H1 (cell line): ENCODE data around the gene CLIP3. TPM values are rescaled to one million over a fixed set of nuclear protein-coding genes. Genes with fewer than 3 reads are reported as not detected.

Source experiments
- CTCF ChIA-PET: fragments of 300-600 bp; sonication (Branson Sonifier 250); formaldehyde crosslinking; loops from one replicate; lab custom pipeline; 2021; ENCODE audit not compliant: partially characterized antibody; lab: Charles Lee
- POLR2A ChIA-PET: fragments of 300-600 bp; sonication (Branson Sonifier 250); formaldehyde crosslinking; loops from one replicate; lab custom pipeline; 2021; ENCODE audit warnings: inconsistent platforms; ENCODE audit not compliant: partially characterized antibody; lab: Charles Lee
- DNase-seq, 2 experiments: peaks; one replicate each; pipeline versions ENCODE4 v3.0.0 to v3.0.0-alpha.2; 2010 to 2022; ENCODE audit warnings: low spot score in 2 of 2, low read depth in 1 of 2, mixed read lengths in 1 of 2
- FAIRE-seq: peaks from 2 replicates; lab custom pipeline; 2011; peaks lifted over from hg19 to GRCh38; lab: Jason Lieb, UNC
- H2AFZ ChIP-seq: 2 replicates; pipeline ENCODE4 v1.8.1; 2012; ENCODE audit warnings: low read length, inconsistent platforms
- H2AK5ac ChIP-seq: 2 replicates; pipeline ENCODE4 v1.6.1; 2013; ENCODE audit warnings: low read depth, low read length
- H2BK120ac ChIP-seq: replicated peaks from 2 replicates; pipeline ENCODE3; 2013; ENCODE audit warnings: low read depth, low read length, inconsistent platforms
- H2BK12ac ChIP-seq: 2 replicates; pipeline ENCODE4 v1.6.1; 2013; ENCODE audit warnings: low read depth, low read length
- H2BK15ac ChIP-seq: 2 replicates; pipeline ENCODE4 v1.6.1; 2013; ENCODE audit warnings: low read length
- H2BK20ac ChIP-seq: 2 replicates; pipeline ENCODE4 v1.6.1; 2013; ENCODE audit warnings: low read length
- H2BK5ac ChIP-seq: 2 replicates; pipeline ENCODE4 v1.6.1; 2013; ENCODE audit warnings: low read depth, low read length
- H3K14ac ChIP-seq: 2 replicates; pipeline ENCODE4 v1.6.1; 2013; ENCODE audit warnings: inconsistent platforms; ENCODE audit not compliant: insufficient read length
- H3K18ac ChIP-seq: 2 replicates; pipeline ENCODE4 v1.6.1; 2013; ENCODE audit warnings: low read length; ENCODE audit errors: extremely low read depth
- H3K23ac ChIP-seq: 2 replicates; pipeline ENCODE4 v1.6.1; 2013; ENCODE audit warnings: inconsistent platforms; ENCODE audit not compliant: insufficient read length
- H3K23me2 ChIP-seq: 2 replicates; pipeline ENCODE4 v1.6.1; 2013; ENCODE audit warnings: low read depth, low read length
- H3K27ac ChIP-seq: 2 replicates; pipeline ENCODE4 v1.6.1; 2011; ENCODE audit warnings: low read depth, low read length, inconsistent platforms
- H3K27me3 ChIP-seq, 4 experiments: replicated peaks in 1 of 4; 1 replicate in 1 of 4; 2 replicates in 3 of 4; pipeline versions ENCODE4 v1.6.1 to v1.8.1; 2011 to 2013; ENCODE audit warnings: low read length in 3 of 4, mild to moderate bottlenecking in 3 of 4, inconsistent platforms in 2 of 4, mixed read lengths in 2 of 4, moderate library complexity in 1 of 4; ENCODE audit not compliant: control insufficient read depth in 3 of 4, insufficient read depth in 3 of 4; ENCODE audit errors: extremely low read depth in 1 of 4
- H3K36me3 ChIP-seq, 4 experiments: 2 replicates each; pipeline versions ENCODE4 v1.6.1 to v1.8.1; 2011 to 2013; ENCODE audit warnings: mild to moderate bottlenecking in 4 of 4, low read length in 3 of 4, moderate library complexity in 2 of 4, control low read depth in 1 of 4, inconsistent platforms in 1 of 4; ENCODE audit not compliant: insufficient read depth in 4 of 4, control insufficient read depth in 2 of 4
- H3K4ac ChIP-seq: replicated peaks from 2 replicates; pipeline ENCODE3; 2013; ENCODE audit warnings: low read length, low read depth, mixed read lengths, inconsistent platforms; ENCODE audit not compliant: insufficient read length
- H3K4me1 ChIP-seq, 4 experiments: replicated peaks in 1 of 4; 1 replicate in 1 of 4; 2 replicates in 3 of 4; pipeline versions ENCODE4 v1.6.1 to v1.8.1; 2011 to 2013; ENCODE audit warnings: low read length in 3 of 4, inconsistent platforms in 2 of 4, mixed read lengths in 1 of 4; ENCODE audit not compliant: insufficient read depth in 4 of 4, control insufficient read depth in 3 of 4
- H3K4me2 ChIP-seq, 2 experiments: 2 replicates each; pipeline versions ENCODE4 v1.6.1 to v1.8.1; 2011 to 2013; ENCODE audit warnings: low read depth in 2 of 2, low read length in 2 of 2, control low read depth in 1 of 2, inconsistent platforms in 1 of 2, mild to moderate bottlenecking in 1 of 2; ENCODE audit not compliant: insufficient read depth in 1 of 2
- H3K4me3 ChIP-seq, 4 experiments: fragments of 200-600, 300-600 bp in 1 of 4; sonication (generic), shearing (Covaris generic), sonication (Bioruptor Twin) in 1 of 4; 2 replicates each; pipeline versions ENCODE4 v1.5.1 to v1.8.1; 2011 to 2016; ENCODE audit warnings: low read length in 4 of 4, low read depth in 3 of 4, control low read depth in 2 of 4, inconsistent platforms in 2 of 4, mild to moderate bottlenecking in 2 of 4, mixed read lengths in 1 of 4, moderate library complexity in 1 of 4; ENCODE audit not compliant: insufficient read depth in 2 of 4; ENCODE audit errors: extremely low read depth in 1 of 4
- H3K56ac ChIP-seq: replicated peaks from 2 replicates; pipeline ENCODE3; 2013; ENCODE audit warnings: low read depth, mild to moderate bottlenecking, mixed read lengths, low read length, inconsistent platforms; ENCODE audit not compliant: insufficient read length
- H3K79me1 ChIP-seq: 2 replicates; pipeline ENCODE4 v1.6.1; 2013; ENCODE audit warnings: low read depth, low read length, control low read depth
- H3K79me2 ChIP-seq, 2 experiments: 2 replicates each; pipeline versions ENCODE4 v1.6.1 to v1.8.1; 2012 to 2013; ENCODE audit warnings: low read length in 2 of 2, mild to moderate bottlenecking in 2 of 2, inconsistent platforms in 1 of 2; ENCODE audit not compliant: insufficient read depth in 2 of 2, control insufficient read depth in 1 of 2
- H3K9ac ChIP-seq, 4 experiments: replicated peaks in 1 of 4; 1 replicate in 1 of 4; 2 replicates in 3 of 4; pipeline versions ENCODE4 v1.6.1 to v1.8.1; 2011 to 2013; ENCODE audit warnings: low read depth in 3 of 4, low read length in 3 of 4, control low read depth in 2 of 4, mild to moderate bottlenecking in 2 of 4, moderate library complexity in 2 of 4, inconsistent platforms in 1 of 4; ENCODE audit errors: extremely low read depth in 1 of 4
- H3K9me3 ChIP-seq, 2 experiments: 2 replicates each; pipeline versions ENCODE4 v1.6.1 to v1.8.1; 2012 to 2013; ENCODE audit warnings: mild to moderate bottlenecking in 2 of 2, moderate library complexity in 2 of 2, control low read depth in 1 of 2, inconsistent platforms in 1 of 2, low read depth in 1 of 2, low read length in 1 of 2, mixed read lengths in 1 of 2; ENCODE audit not compliant: insufficient read depth in 2 of 2
- H4K20me1 ChIP-seq, 2 experiments: replicated peaks in 1 of 2; 2 replicates each; pipeline versions ENCODE3 to v1.8.1; 2011 to 2013; ENCODE audit warnings: inconsistent platforms in 2 of 2, low read length in 2 of 2, mild to moderate bottlenecking in 1 of 2; ENCODE audit not compliant: insufficient read depth in 2 of 2, control insufficient read depth in 1 of 2
- H4K5ac ChIP-seq: 2 replicates; pipeline ENCODE4 v1.6.1; 2013; ENCODE audit warnings: low read length, low read depth, mixed read lengths, inconsistent platforms; ENCODE audit not compliant: insufficient read length
- H4K8ac ChIP-seq: 2 replicates; pipeline ENCODE4 v1.8.0; 2013; ENCODE audit warnings: mild to moderate bottlenecking, moderate library complexity, low read length, inconsistent platforms; ENCODE audit not compliant: insufficient read depth; ENCODE audit errors: extremely low read depth
- H4K91ac ChIP-seq: replicated peaks from 2 replicates; pipeline ENCODE3; 2013; ENCODE audit warnings: low read length, mixed read lengths, inconsistent platforms; ENCODE audit not compliant: insufficient read length
- ASH2L ChIP-seq: fragments of 200-600, 300-600 bp; sonication (generic); IDR thresholded peaks from one replicate; pipeline ENCODE4 v1.7.1; 2017; ENCODE audit warnings: low read length
- CBX8 ChIP-seq: fragments of 300-800, 300-1000 bp; sonication (generic); IDR thresholded peaks from 2 replicates; pipeline ENCODE4 v1.7.1; 2016; ENCODE audit warnings: low read depth, low read length, borderline replicate concordance
- CHD2 ChIP-seq: IDR thresholded peaks from 2 replicates; pipeline ENCODE4 v1.6.1; 2012; ENCODE audit warnings: low read length, improper control_type of control experiment
- EGR1 ChIP-seq: IDR thresholded peaks from 2 replicates; pipeline ENCODE4 v1.6.1; 2011; ENCODE audit warnings: low read depth, low read length, borderline replicate concordance
- FOSL1 ChIP-seq: IDR thresholded peaks from 2 replicates; pipeline ENCODE4 v1.6.1; 2011; ENCODE audit warnings: mild to moderate bottlenecking, low read depth, low read length, moderate library complexity; ENCODE audit not compliant: insufficient read depth
- KDM1A ChIP-seq: fragments of 200-600, 300-600 bp; sonication (generic); IDR thresholded peaks from 2 replicates; pipeline ENCODE4 v1.7.1; 2016; ENCODE audit warnings: mild to moderate bottlenecking, low read length, borderline replicate concordance
- RBBP5 ChIP-seq: IDR thresholded peaks from 2 replicates; pipeline ENCODE4 v1.7.1; 2012; ENCODE audit warnings: low read depth, mild to moderate bottlenecking, inconsistent platforms, low read length, moderate library complexity, borderline replicate concordance
- RFX5 ChIP-seq: IDR thresholded peaks from 2 replicates; pipeline ENCODE4 v1.6.1; 2011; ENCODE audit warnings: low read depth, low read length, improper control_type of control experiment, borderline replicate concordance
- SP1 ChIP-seq: IDR thresholded peaks from 2 replicates; pipeline ENCODE4 v1.6.1; 2011; ENCODE audit warnings: low read depth, low read length
- SP4 ChIP-seq: IDR thresholded peaks from 2 replicates; pipeline ENCODE4 v1.6.1; 2012; ENCODE audit warnings: low read length, inconsistent platforms
- WGBS, 2 experiments: shearing (Covaris generic) in 1 of 2; methylation state at CpG; one replicate each; pipeline versions ENCODE4 v1.1.6 to v1.1.7; 2013 to 2015; ENCODE audit warnings: low lambda C conversion rate in 2 of 2, mixed read lengths in 2 of 2, inconsistent platforms in 1 of 2, low coverage in 1 of 2, missing lambda C conversion rate in 1 of 2; ENCODE audit not compliant: insufficient replicate concordance in 2 of 2, insufficient coverage in 1 of 2, insufficient read length in 1 of 2; ENCODE audit errors: extremely low coverage in 1 of 2, missing lambda C conversion rate in 1 of 2; 5-methylcytosine and 5-hydroxymethylcytosine counted together
- polyA plus RNA-seq, 7 experiments: library from polyadenylated mRNA; depleted of rRNA in 3 of 7; stranded (reverse) in 5 of 7; unstranded in 2 of 7; fragments of >200 nt in 5 of 7; fragments of 200-250 nt in 2 of 7; gene quantifications; 1 replicate in 5 of 7; 2 replicates in 1 of 7; 4 replicates in 1 of 7; pipeline versions ENCODE4 v1.2.1 to v1.2.3, GENCODE V29; 2011 to 2013; ENCODE audit warnings: missing spikeins in 2 of 7, mixed read lengths in 2 of 7
- total RNA-seq: library from RNA; stranded (reverse); fragmentation: NEBNext Ultra II Directional; extraction: Animal tissue kit (Norgen Biotek cat#: 25700); gene quantifications from 2 replicates; pipeline ENCODE4 v1.2.1, GENCODE V29; 2021
- TF ChIP-seq, protein P1 (sequence below): IDR thresholded peaks from 2 replicates; pipeline ENCODE4 v1.6.1; 2012; ENCODE audit warnings: inconsistent platforms

The CLIP3 gene
- total and polyA plus RNA-seq, 2 of the 8 experiments (the other 6 are each of a cell fraction or from before 2014, with no cell fraction given) = 5.9 to 21.7 TPM

DNA sequence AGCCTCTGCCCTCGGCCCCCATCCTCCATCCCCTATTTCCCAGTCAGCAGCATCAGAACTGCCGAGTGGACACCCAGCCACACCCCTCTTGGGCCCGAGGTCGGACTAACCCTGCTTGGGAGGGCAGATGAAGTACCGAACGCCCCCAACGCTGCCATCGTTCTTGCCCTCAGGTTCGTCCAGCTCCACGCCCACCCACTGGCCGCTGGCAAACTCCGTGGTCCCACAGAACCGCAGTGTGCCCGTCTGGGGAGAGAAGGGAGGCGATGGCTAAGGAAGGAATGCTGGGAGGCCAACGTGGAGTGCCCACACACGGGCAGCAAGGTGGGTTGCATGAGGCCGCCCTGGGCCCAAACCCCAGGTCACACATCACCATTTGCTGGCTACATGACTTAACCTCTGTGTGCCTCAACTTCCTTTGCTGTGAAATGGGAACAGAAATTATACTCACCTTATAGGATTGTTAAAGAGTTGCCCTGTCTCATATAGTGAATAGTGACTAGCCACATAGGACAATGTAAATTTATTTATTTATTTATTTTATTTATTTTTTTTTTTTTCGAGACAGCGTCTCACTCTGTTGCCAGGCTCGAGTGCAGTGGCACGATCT, 13.5 kb downstream of the CLIP3 start:
- no peaks in the 10 kb centered on the region for H3K27me3 ChIP-seq
- H2BK12ac ChIP-seq = no peak overlapping the region
- no peak overlapping the region for H3K18ac ChIP-seq
- H2AFZ ChIP-seq = no peak overlapping the region
- no peaks in the 10 kb centered on the region for H3K9me3 ChIP-seq
- no peak overlapping the region for H3K4me2 ChIP-seq
- no peak overlapping the region for H3K9ac ChIP-seq
- H3K79me1 ChIP-seq = no peaks in the 10 kb centered on the region
- peaks cover 0 to 2% of the 10 kb centered on the region in 2 experiments for H4K20me1 ChIP-seq
- no peak overlapping the region for H4K91ac ChIP-seq
- no peak overlapping the region for H4K5ac ChIP-seq
- H4K8ac ChIP-seq = no peak overlapping the region
- no peak overlapping the region for H3K23ac ChIP-seq
- no peak overlapping the region for H3K27ac ChIP-seq
- H3K4me1 ChIP-seq = no peaks in the 10 kb centered on the region; a peak in 1 of 7 replicates
- ChIA-PET CTCF (no interaction called here), POLR2A (no interaction called here)
- H3K56ac ChIP-seq = no peak overlapping the region
- no peak overlapping the region for H2AK5ac ChIP-seq
- WGBS, 2 experiments = 88% methylated on average over 22 of the region's 22 CpGs; no CpG with 5 or more reads in 1 of the 2 experiments
- no peak for DNase-seq
- no peak overlapping the region for H2BK15ac ChIP-seq
- peaks cover 0 to 22% (median 2%) of the 10 kb centered on the region in 4 experiments; a peak in 5 of 8 replicates for H3K36me3 ChIP-seq
- no peak overlapping the region for H2BK5ac ChIP-seq
- H2BK120ac ChIP-seq = no peak overlapping the region
- H3K14ac ChIP-seq = no peak overlapping the region
- H3K79me2 ChIP-seq = peaks cover 0 to 7% of the 10 kb centered on the region in 2 experiments; a peak in 1 of 4 replicates
- no peak for FAIRE-seq
- H3K4ac ChIP-seq = no peak overlapping the region
- H2BK20ac ChIP-seq = no peak overlapping the region
- peaks cover 3% of the 10 kb centered on the region for H3K23me2 ChIP-seq
- H3K4me3 ChIP-seq = no peak overlapping the region
- no peak for TF ChIP-seq SP1
- TF ChIP-seq, protein P1, sequence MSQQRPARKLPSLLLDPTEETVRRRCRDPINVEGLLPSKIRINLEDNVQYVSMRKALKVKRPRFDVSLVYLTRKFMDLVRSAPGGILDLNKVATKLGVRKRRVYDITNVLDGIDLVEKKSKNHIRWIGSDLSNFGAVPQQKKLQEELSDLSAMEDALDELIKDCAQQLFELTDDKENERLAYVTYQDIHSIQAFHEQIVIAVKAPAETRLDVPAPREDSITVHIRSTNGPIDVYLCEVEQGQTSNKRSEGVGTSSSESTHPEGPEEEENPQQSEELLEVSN = no peak
- TF ChIP-seq RBBP5 = no peak
- no peak for TF ChIP-seq RFX5
- TF ChIP-seq SP4 = no peak
- no peak for TF ChIP-seq ASH2L
- no peak for TF ChIP-seq EGR1
- TF ChIP-seq KDM1A = no peak
- TF ChIP-seq FOSL1 = no peak
- no peak for TF ChIP-seq CBX8
- no peak for TF ChIP-seq CHD2
